ENCODE results near the gene SERPINB12. TPM values are rescaled to one million over a fixed set of nuclear protein-coding genes. Genes with fewer than 3 reads are reported as not detected.
A peak's percentile ranks its signal among the peaks of the same experiment; 100 is the strongest.

SERPINB12 gene
- total RNA-seq, 2 experiments from 2014 or later: not detected

- Histone ChIP-seq H3K4me1 (ENCODE audit: insufficient read depth, low read length, poor library complexity, severe bottlenecking) (peaks cover 12% of the 10 kb centered on the region), H3K9me2 (ENCODE audit: insufficient read depth, low read length) (no peaks in the 10 kb centered on the region), H3K79me2 (ENCODE audit: insufficient read depth, low read depth, low read length) (no peaks in the 10 kb centered on the region), H3K4me3 (ENCODE audit: low read depth, low read length, poor library complexity, severe bottlenecking) (no peak overlapping the region), H3K9me3 (ENCODE audit: low read length) (no peaks in the 10 kb centered on the region), H3K4me2 (ENCODE audit: low read length) (peak overlapping the region; percentile 42), H4K20me1 (ENCODE audit: insufficient read depth, low read length) (no peaks in the 10 kb centered on the region), H3K27ac (ENCODE audit: low read depth, low read length, poor library complexity, severe bottlenecking) (no peak overlapping the region), H2AFZ (ENCODE audit: low read length) (peak overlapping the region; percentile 36; the same call in 1 of the 2 replicates), H3K36me3 (ENCODE audit: insufficient read depth, low read length) (no peaks in the 10 kb centered on the region)
- CTCF ChIA-PET (ENCODE audit: unreplicated experiment): no interaction called here
- intact Hi-C loops (cut with micrococcal nuclease; ENCODE audit: unreplicated experiment): no loop called here
- TF ChIP-seq EZH2phosphoT487 (IDR thresholded peaks at IDR 0.05; ENCODE audit: borderline replicate concordance, low read depth, low read length): no peak
- no peak for TF ChIP-seq CTCF (conservative IDR thresholded peaks at IDR 0.05; ENCODE audit: low read length)
- POLR2A ChIA-PET: interaction anchor here (0.5 to 0.6 kb wide), 2 partner anchors 79 to 474 kb away, joined by 4 read pairs; no protein-coding TSS in a partner anchor
- no TSS peak for BruUV-seq (replicated peaks)
- DNase-seq (ENCODE audit: low spot score): no peak
Measured at GRCh38 chr18:63552581-63552980, 10.4 kb downstream of the SERPINB12 start.

- Histone ChIP-seq H2AFZ (ENCODE audit: low read length) (peak overlapping the region; percentile 36; the same call in 1 of the 2 replicates), H3K9me2 (ENCODE audit: insufficient read depth, low read length) (no peaks in the 10 kb centered on the region), H4K20me1 (ENCODE audit: insufficient read depth, low read length) (no peaks in the 10 kb centered on the region), H3K4me3 (ENCODE audit: low read depth, low read length, poor library complexity, severe bottlenecking) (no peak overlapping the region), H3K27ac (ENCODE audit: low read depth, low read length, poor library complexity, severe bottlenecking) (no peak overlapping the region), H3K9me3 (ENCODE audit: low read length) (no peaks in the 10 kb centered on the region), H3K36me3 (ENCODE audit: insufficient read depth, low read length) (no peaks in the 10 kb centered on the region), H3K79me2 (ENCODE audit: insufficient read depth, low read depth, low read length) (no peaks in the 10 kb centered on the region), H3K4me2 (ENCODE audit: low read length) (peak overlapping the region; percentile 42), H3K4me1 (ENCODE audit: insufficient read depth, low read length, poor library complexity, severe bottlenecking) (peaks cover 12% of the 10 kb centered on the region)
- DNase-seq (ENCODE audit: low spot score): peak; percentile 25
- BruUV-seq (replicated peaks): no TSS peak
- TF ChIP-seq EZH2phosphoT487 (IDR thresholded peaks at IDR 0.05; ENCODE audit: borderline replicate concordance, low read depth, low read length) (no peak), CTCF (conservative IDR thresholded peaks at IDR 0.05; ENCODE audit: low read length) (no peak)
- ChIA-PET POLR2A (interaction anchor here (0.5 to 0.6 kb wide), 2 partner anchors 80 to 474 kb away, joined by 4 read pairs; no protein-coding TSS in a partner anchor), CTCF (ENCODE audit: unreplicated experiment) (no interaction called here)
- intact Hi-C loops (cut with micrococcal nuclease; ENCODE audit: unreplicated experiment): no loop called here
Measured at GRCh38 chr18:63553081-63553480, 10.9 kb downstream of the SERPINB12 start.

GRCh38 chr18:63559567-63560491 is 17.7 kb downstream of the SERPINB12 start:
- intact Hi-C loops (cut with micrococcal nuclease; ENCODE audit: unreplicated experiment): no loop called here
- no peak for DNase-seq (ENCODE audit: low spot score)

More at GRCh38 chr18:63559567-63560491, 17.7 kb downstream of the SERPINB12 start:
- Histone ChIP-seq H3K4me1 (ENCODE audit: insufficient read depth, low read length, poor library complexity, severe bottlenecking) (peaks cover 19% of the 10 kb centered on the region), H3K79me2 (ENCODE audit: insufficient read depth, low read depth, low read length) (no peaks in the 10 kb centered on the region), H2AFZ (ENCODE audit: low read length) (no peak overlapping the region), H4K20me1 (ENCODE audit: insufficient read depth, low read length) (no peaks in the 10 kb centered on the region), H3K27ac (ENCODE audit: low read depth, low read length, poor library complexity, severe bottlenecking) (no peak overlapping the region), H3K4me3 (ENCODE audit: low read depth, low read length, poor library complexity, severe bottlenecking) (no peak overlapping the region), H3K36me3 (ENCODE audit: insufficient read depth, low read length) (no peaks in the 10 kb centered on the region), H3K9me3 (ENCODE audit: low read length) (no peaks in the 10 kb centered on the region), H3K9me2 (ENCODE audit: insufficient read depth, low read length) (no peaks in the 10 kb centered on the region), H3K4me2 (ENCODE audit: low read length) (no peak overlapping the region)
- TF ChIP-seq EZH2phosphoT487 (IDR thresholded peaks at IDR 0.05; ENCODE audit: borderline replicate concordance, low read depth, low read length) (no peak), CTCF (conservative IDR thresholded peaks at IDR 0.05; ENCODE audit: low read length) (no peak)
- ChIA-PET CTCF (ENCODE audit: unreplicated experiment) (no interaction called here), POLR2A (no interaction called here)
- no TSS peak for BruUV-seq (replicated peaks)

Measured in OCI-LY7 (cell line).